GM18526 (cell line): ENCODE results near the gene SF3A1.

ENCODE experiments used
- POLR2A ChIP-seq: IDR thresholded peaks from 3 replicates; pipeline ENCODE4 v1.6.1; 2011; ENCODE audit not compliant: insufficient read length; ENCODE audit errors: extremely low read depth

Gene SF3A1

DNA sequence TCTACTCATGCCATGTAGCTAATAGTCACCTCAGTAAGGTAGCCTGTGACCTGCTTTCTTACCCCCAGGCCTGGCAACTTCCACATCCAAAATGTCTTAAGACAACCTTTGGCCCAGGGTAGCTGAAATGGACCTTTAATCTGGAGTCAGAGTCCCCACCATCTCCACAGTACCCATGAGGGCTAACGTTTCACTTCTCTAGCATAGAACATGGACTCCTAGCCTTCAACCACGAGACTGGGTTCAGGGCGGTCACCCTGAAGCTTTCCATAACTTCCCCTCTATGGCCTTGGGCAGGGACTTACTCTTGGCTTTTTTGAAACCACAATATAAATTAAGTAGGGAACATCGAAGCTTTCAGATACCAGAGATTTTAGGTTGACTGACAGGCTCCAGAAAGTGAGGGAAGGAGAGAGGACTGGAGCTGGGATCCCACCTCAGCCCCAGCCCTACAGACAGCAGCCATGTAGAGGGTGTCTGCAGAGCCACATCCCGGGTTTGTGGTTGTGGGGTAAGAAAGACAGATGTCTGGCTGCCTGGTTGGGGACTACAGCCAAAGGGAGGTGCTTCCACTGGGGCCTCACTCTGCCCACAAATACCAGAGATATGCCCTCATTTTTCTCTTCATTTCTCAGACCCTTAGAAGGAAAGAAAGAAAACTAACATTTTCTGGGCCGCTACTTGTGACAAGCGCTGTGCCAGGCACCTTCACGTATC lies 32.5 kb downstream of the SF3A1 start:
- TF ChIP-seq POLR2A = no peak

DNA sequence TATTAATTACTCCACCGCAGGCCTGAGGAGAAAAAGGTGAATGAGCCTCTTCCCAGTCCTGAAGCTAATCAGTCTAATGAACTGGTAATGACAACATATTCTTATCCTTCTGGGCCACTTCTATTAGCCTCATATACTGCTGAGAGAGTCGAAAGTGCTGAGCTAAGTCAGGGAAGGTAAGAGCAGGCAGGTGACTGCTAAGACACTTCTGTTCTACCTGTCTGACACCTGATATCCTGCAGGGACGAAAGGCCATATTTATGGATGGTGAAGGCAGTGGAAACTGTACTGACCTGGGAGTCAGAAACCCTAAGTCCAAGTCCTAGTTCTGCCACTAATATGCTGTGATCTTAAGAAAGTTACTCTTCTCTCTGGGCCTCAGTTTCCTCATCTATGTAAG lies 33.4 kb downstream of the SF3A1 start:
- TF ChIP-seq POLR2A = no peak

- no peak for TF ChIP-seq POLR2A
Measured at GRCh38 chr22:30321461-30321860, 35.2 kb downstream of the SF3A1 start.

DNA sequence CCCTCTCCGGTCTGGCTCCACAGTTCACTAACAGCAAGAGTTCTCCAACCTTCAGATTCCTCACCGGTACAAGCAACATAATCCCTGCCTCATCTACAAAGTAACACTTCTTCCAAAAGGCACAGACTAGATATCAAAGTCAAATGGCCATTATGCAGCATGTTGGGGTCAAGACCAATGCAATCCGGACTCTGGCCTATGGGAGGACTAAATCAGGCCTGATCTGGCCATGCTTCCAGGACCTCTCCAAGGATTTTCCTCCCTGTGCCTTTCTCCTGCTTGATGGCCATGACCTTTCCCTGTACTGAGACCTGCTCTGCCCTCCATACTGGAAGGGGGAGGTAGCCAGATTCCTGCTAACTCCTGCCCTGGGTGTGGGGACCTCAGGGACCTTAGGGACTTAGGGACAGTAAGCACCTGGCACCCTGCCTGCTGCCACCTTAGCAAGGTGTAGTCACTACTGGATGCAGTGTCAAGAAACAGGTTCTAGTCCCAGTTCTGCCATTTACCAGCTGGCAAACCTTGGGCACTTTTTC lies 36.6 kb downstream of the SF3A1 start:
- no peak for TF ChIP-seq POLR2A

GRCh38 chr22:30318799-30319419 lies 37.8 kb downstream of the SF3A1 start:
- no peak for TF ChIP-seq POLR2A

DNA sequence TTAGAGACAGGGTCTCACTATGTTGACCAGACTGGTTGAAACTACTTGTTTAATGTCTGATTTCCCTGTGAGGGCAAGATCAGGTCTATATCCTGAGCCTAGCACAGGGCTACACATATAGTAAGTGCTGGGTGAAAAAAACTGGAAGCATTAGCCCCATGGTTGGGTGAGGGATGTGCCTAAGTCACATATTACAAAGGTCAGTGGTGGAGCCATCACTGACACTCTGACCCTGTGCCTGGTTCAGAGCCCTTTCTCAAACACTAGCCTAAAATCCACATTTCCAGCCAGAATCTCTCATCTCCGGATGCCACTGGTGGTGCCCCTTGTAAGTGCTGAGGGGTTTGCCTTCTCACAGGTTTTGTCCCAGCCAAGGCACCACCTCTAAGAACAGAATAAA lies 38.9 kb downstream of the SF3A1 start:
- no peak for TF ChIP-seq POLR2A

DNA sequence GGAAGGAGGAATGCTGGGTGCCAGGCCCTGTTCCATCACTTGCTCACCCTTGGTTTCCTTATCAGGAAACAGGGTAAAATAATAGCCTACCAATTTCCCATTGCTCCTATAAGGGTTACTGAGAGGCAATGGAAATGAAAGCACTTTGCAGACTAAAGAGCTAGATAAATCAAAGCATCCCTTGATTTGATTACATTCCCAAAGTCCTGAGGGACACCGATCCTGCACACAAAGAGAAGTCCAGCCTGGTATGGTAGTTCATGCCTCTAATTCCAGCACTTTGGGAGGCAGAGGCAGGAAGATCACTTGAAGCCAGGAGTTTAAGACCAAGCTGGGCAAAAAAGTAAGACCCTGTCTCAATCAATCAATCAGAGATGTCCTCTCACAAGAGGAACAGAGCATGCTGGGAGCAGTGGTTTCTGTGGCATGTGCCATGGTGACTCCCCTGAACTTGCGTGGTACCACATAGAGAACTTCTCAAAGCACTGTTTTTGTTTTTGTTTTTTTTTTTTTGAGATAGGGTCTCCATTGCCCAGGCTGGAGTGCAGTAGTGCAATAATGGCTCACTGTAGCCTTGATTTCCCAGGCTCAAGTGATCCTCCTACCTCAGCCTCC lies 40.6 kb downstream of the SF3A1 start:
- TF ChIP-seq POLR2A = no peak

GRCh38 chr22:30314915-30315314 lies 41.8 kb downstream of the SF3A1 start:
- no peak for TF ChIP-seq POLR2A

- TF ChIP-seq POLR2A = no peak
Measured at GRCh38 chr22:30313527-30314363, 42.9 kb downstream of the SF3A1 start.

GRCh38 chr22:30312053-30312452 lies 44.6 kb downstream of the SF3A1 start:
- TF ChIP-seq POLR2A = no peak

DNA sequence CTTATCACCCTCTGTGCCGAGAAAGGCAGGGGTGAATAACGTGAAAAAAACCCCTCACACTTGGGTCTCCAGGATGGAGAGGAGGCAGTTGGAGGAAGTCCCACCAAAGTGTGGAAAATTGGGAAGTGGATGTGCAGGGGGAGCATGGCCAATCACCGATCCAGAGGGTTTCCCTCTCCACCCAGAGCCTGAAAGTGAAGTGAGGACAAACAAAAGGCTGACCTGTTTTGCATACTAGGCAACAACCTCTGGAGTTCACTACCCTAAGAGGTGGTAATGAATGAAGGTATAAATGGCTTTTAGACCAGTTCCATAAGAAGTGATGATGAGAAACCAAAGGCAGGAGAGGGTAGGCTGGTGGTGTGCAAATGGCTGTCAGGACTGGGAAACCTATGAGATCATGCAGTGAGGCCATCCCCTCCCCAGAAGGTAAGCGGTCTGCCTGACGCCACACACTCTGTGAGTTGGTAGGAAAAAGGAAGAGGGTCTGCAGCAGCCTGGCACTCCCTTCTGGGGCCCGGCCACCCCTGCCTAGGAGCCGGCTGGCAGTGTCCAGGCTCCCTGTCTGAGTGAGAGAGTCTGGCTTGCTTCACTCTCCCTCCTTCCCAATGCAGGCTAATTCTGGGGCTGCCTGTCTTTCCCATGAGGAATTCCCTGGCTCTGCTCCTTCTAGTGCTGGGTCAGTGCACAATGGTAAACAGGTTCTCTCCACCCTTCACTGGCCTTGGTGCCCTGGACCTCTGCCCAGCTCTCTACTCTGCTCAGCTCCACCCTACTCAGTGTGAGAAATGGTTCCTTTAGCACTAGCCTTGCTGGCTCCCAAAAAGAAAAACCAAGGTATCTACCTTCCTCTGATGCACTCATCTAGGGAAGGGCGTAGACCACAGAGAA lies 45.6 kb downstream of the SF3A1 start:
- no peak for TF ChIP-seq POLR2A

- no peak for TF ChIP-seq POLR2A
Measured at GRCh38 chr22:30309951-30310741, 46.5 kb downstream of the SF3A1 start.

- no peak for TF ChIP-seq POLR2A
Measured at GRCh38 chr22:30308518-30309230, 48.0 kb downstream of the SF3A1 start.

DNA sequence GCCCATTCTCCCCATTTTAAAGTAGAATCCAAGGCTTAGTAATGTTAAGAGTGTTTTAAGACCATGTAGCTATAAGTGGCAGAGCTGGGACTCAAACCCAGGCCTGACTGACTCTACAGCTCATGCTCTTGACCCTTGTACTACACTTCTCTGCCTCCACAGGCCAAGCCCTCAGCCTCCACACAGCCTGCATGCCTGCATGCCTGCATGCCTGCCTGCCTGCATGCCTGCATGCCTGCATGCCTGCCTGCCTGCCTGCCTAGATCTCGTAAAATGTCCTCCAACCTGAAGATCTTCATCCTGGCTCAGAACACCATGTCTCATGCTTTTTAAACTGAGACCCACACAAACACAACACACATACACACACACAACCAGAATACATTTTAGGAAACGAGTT lies 48.6 kb downstream of the SF3A1 start:
- TF ChIP-seq POLR2A = no peak
